Measurements from ENCODE around the gene CLSTN3. TPM values are rescaled to one million over a fixed set of nuclear protein-coding genes. Genes with fewer than 3 reads are reported as not detected.

The CLSTN3 gene
- total and polyA plus RNA-seq, 2 donors (not counting 3 experiments of a cell fraction or from before 2014, with no cell fraction given): 27.8 to 45.9 TPM

DNA sequence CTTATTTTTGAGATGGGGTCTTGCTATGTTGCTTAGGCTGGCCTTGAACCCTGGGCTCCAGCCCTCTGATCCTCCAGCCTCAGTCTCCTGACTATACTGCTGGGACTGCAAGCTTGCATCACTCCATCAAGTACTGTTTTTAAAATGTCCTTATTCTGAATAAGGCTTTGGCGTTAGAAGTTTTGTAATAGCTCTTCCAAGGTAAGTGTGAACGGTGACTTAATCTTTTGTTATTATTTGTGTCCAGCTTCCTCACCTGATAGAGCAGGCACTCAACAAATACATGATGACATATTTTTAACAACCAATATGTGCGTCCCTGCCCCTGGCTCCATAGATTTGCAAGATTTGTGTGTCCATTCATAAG, 22.6 kb upstream of the CLSTN3 start:
- FAIRE-seq (no peak), DNase-seq (ENCODE audit: low read depth, low spot score) (no peak)
- Histone ChIP-seq H3K36me3 (ENCODE audit: control insufficient read depth in 2 of 2, extremely low read depth in 1 of 2, insufficient read depth in 2 of 2, low read length in 2 of 2) (no peaks in the 10 kb centered on the region), H3K79me2 (ENCODE audit: control insufficient read depth, insufficient read depth, low read length) (no peaks in the 10 kb centered on the region), H3K9me1 (replicated peaks; ENCODE audit: control insufficient read depth, extremely low read depth, insufficient read depth, low read length) (no peaks in the 10 kb centered on the region), H3K27ac (ENCODE audit: insufficient read depth, low read depth, low read length) (no peak overlapping the region), H3K4me2 (ENCODE audit: insufficient read depth, low read length) (peak overlapping the region; percentile 80), H3K9me3 (replicated peaks; ENCODE audit: control insufficient read depth, insufficient read depth, low read length) (no peaks in the 10 kb centered on the region), H3K9ac (replicated peaks; ENCODE audit: extremely low read depth, insufficient read depth, low read length) (no peak overlapping the region), H3K27me3 (ENCODE audit: control insufficient read depth in 2 of 2, insufficient read depth in 2 of 2, low read length in 2 of 2) (no peaks in the 10 kb centered on the region), H2AFZ (ENCODE audit: low read depth, low read length) (peak overlapping the region; percentile 92), H4K20me1 (replicated peaks; ENCODE audit: control insufficient read depth, extremely low read depth, insufficient read depth, low read length) (no peaks in the 10 kb centered on the region), H3K4me1 (ENCODE audit: control insufficient read depth, extremely low read depth, insufficient read depth, low read length) (peaks cover 8% of the 10 kb centered on the region), H3K4me3 (replicated peaks in 1 of 3; ENCODE audit: insufficient read depth in 1 of 3, low read depth in 1 of 3, low read length in 3 of 3) (no peak overlapping the region)
- dilution Hi-C loops (cut with MboI; ENCODE audit: extremely low pct_ligation_motif_present, low sequenced_read_pairs) (no loop called here), intact Hi-C loops (cut with micrococcal nuclease) (loop anchor here (2.0 to 5.0 kb wide), 4 partner anchors 15 to 235 kb away; partner anchors contain the start of genes C1R, EMG1, LPCAT3 and PHB2)
- POLR2A ChIA-PET: no interaction called here
- CTCF ChIA-PET: interaction anchor here (0.8 to 6.5 kb wide), 7 partner anchors 8 to 238 kb away, joined by 5 to 73 read pairs (median 9); partner anchors contain the start of genes C12orf57, C1S, CLSTN3 and RNU7-1
- no peak for TF ChIP-seq EZH2 (IDR thresholded peaks at IDR 0.05; ENCODE audit: borderline replicate concordance, low read depth, low read length, severe bottlenecking)
- TF ChIP-seq, protein P1, sequence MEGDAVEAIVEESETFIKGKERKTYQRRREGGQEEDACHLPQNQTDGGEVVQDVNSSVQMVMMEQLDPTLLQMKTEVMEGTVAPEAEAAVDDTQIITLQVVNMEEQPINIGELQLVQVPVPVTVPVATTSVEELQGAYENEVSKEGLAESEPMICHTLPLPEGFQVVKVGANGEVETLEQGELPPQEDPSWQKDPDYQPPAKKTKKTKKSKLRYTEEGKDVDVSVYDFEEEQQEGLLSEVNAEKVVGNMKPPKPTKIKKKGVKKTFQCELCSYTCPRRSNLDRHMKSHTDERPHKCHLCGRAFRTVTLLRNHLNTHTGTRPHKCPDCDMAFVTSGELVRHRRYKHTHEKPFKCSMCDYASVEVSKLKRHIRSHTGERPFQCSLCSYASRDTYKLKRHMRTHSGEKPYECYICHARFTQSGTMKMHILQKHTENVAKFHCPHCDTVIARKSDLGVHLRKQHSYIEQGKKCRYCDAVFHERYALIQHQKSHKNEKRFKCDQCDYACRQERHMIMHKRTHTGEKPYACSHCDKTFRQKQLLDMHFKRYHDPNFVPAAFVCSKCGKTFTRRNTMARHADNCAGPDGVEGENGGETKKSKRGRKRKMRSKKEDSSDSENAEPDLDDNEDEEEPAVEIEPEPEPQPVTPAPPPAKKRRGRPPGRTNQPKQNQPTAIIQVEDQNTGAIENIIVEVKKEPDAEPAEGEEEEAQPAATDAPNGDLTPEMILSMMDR (IDR thresholded peaks at IDR 0.05; ENCODE audit: extremely low read depth in 1 of 2, insufficient read depth in 1 of 2, low read depth in 1 of 2, low read length in 2 of 2): no peak
- TF ChIP-seq MYC (IDR thresholded peaks at IDR 0.05; ENCODE audit: low read depth, low read length): no peak
- TF ChIP-seq, protein P2, sequence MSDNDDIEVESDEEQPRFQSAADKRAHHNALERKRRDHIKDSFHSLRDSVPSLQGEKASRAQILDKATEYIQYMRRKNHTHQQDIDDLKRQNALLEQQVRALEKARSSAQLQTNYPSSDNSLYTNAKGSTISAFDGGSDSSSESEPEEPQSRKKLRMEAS (IDR thresholded peaks at IDR 0.05; ENCODE audit: insufficient read depth, insufficient read length): no peak
- BruUV-seq (replicated peaks): no TSS peak

All from endothelial cell of umbilical vein (primary cell).